ENCODE data around the gene UQCRC1.

The UQCRC1 gene

GRCh38 chr3:48609088-48610005 is at the start of gene UQCRC1:
TSS of gene UQCRC1 (minus strand) at chr3:48609646. CDS start at chr3:48609620, 26 bp downstream.
- DNase-seq (ENCODE audit: low read depth): peak; percentile 85

GRCh38 chr3:48656841-48657281 is 47.4 kb upstream of the UQCRC1 start:
- no peak for DNase-seq (ENCODE audit: low read depth)

- peak; percentile 78 for DNase-seq (ENCODE audit: low read depth)
These were observed 46.8 kb upstream of the UQCRC1 start for GRCh38 chr3:48656061-48656840.

GRCh38 chr3:48655606-48656005 is 46.2 kb upstream of the UQCRC1 start:
- peak; percentile 22 for DNase-seq (ENCODE audit: low read depth)

- no peak for DNase-seq (ENCODE audit: low read depth)
These were observed 45.6 kb upstream of the UQCRC1 start for GRCh38 chr3:48655063-48655462.

GRCh38 chr3:48652923-48653715 is 43.7 kb upstream of the UQCRC1 start:
- DNase-seq (ENCODE audit: low read depth): no peak

GRCh38 chr3:48651771-48652170 is 42.3 kb upstream of the UQCRC1 start:
- no peak for DNase-seq (ENCODE audit: low read depth)

- DNase-seq (ENCODE audit: low read depth): no peak
These were observed 41.3 kb upstream of the UQCRC1 start for GRCh38 chr3:48650723-48651122.

- no peak for DNase-seq (ENCODE audit: low read depth)
These were observed 38.9 kb upstream of the UQCRC1 start for GRCh38 chr3:48648188-48648850.

- no peak for DNase-seq (ENCODE audit: low read depth)
These were observed 38.3 kb upstream of the UQCRC1 start for GRCh38 chr3:48647714-48648113.

- no peak for DNase-seq (ENCODE audit: low read depth)
These were observed 35.7 kb upstream of the UQCRC1 start for GRCh38 chr3:48644898-48645760.

- no peak for DNase-seq (ENCODE audit: low read depth)
These were observed 33.2 kb upstream of the UQCRC1 start for GRCh38 chr3:48642605-48643004.

GRCh38 chr3:48641396-48641795 is 31.9 kb upstream of the UQCRC1 start:
- DNase-seq (ENCODE audit: low read depth): no peak

GRCh38 chr3:48639944-48640606 is 30.6 kb upstream of the UQCRC1 start:
- no peak for DNase-seq (ENCODE audit: low read depth)

- DNase-seq (ENCODE audit: low read depth): no peak
These were observed 27.9 kb upstream of the UQCRC1 start for GRCh38 chr3:48637305-48637704.

GRCh38 chr3:48636149-48636655 is 26.8 kb upstream of the UQCRC1 start:
- no peak for DNase-seq (ENCODE audit: low read depth)

GRCh38 chr3:48635222-48636021 is 26.0 kb upstream of the UQCRC1 start, which contains the start of gene SLC26A6:
TSS of gene SLC26A6 (minus strand) at chr3:48635461. CDS start at chr3:48635393, 68 bp downstream.
- DNase-seq (ENCODE audit: low read depth): peak; percentile 93

- DNase-seq (ENCODE audit: low read depth): peak; percentile 52
These were observed 25.3 kb upstream of the UQCRC1 start for GRCh38 chr3:48634661-48635221.
